ENCODE data around the gene KRT32.

DNA sequence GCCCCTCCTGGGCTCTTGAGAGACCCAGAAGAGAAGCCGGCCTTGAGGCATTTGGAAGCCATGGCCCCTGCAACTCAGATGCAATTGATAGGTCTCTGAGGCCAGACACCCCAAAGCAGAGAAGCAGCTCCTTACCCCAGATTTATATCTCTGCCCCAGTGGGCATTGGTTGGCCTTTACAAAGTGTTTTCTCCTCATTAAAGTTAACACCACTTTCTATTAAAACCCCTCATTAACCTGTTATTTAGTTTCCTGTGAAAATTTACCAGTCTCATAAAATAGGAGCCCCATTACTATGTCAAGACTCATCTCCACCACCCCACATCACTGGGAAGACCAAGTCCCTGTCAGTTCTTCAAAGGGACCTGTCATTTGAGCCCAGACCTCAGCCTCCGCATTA is 13.8 kb upstream of the KRT32 start, which contains the start of gene KRT35:
- TF ChIP-seq, protein P1, sequence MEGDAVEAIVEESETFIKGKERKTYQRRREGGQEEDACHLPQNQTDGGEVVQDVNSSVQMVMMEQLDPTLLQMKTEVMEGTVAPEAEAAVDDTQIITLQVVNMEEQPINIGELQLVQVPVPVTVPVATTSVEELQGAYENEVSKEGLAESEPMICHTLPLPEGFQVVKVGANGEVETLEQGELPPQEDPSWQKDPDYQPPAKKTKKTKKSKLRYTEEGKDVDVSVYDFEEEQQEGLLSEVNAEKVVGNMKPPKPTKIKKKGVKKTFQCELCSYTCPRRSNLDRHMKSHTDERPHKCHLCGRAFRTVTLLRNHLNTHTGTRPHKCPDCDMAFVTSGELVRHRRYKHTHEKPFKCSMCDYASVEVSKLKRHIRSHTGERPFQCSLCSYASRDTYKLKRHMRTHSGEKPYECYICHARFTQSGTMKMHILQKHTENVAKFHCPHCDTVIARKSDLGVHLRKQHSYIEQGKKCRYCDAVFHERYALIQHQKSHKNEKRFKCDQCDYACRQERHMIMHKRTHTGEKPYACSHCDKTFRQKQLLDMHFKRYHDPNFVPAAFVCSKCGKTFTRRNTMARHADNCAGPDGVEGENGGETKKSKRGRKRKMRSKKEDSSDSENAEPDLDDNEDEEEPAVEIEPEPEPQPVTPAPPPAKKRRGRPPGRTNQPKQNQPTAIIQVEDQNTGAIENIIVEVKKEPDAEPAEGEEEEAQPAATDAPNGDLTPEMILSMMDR (IDR thresholded peaks at IDR 0.05) = no peak
- TF ChIP-seq EP300 (IDR thresholded peaks at IDR 0.05) = no peak

Data from sigmoid colon (tissue), 4 donors.